Testis (tissue), 3 donors: Measurements from ENCODE around the gene NFATC3. TPM values are rescaled to one million over a fixed set of nuclear protein-coding genes. Genes with fewer than 3 reads are reported as not detected.
A peak's percentile ranks its signal among the peaks of the same experiment; 100 is the strongest.

Experiments
- DNase-seq: peaks from one replicate; pipeline ENCODE4 v3.0.0-alpha.2; 2019
- H3K27ac ChIP-seq, 2 donors: fragments of 200-600 bp; sonication (generic); one replicate each; pipeline ENCODE4 v1.5.1; 2019
- H3K27me3 ChIP-seq: fragments of 200-600 bp; sonication (generic); one replicate; pipeline ENCODE4 v1.5.1; 2019
- H3K36me3 ChIP-seq: fragments of 200-600 bp; sonication (generic); one replicate; pipeline ENCODE4 v1.5.1; 2017; ENCODE audit warnings: low read depth; ENCODE audit errors: missing control alignments
- H3K4me1 ChIP-seq: fragments of 200-600 bp; sonication (generic); one replicate; pipeline ENCODE4 v1.5.1; 2019
- H3K4me3 ChIP-seq, 2 donors: fragments of 200-600 bp; sonication (generic); one replicate each; pipeline ENCODE4 v1.5.1; 2017 to 2019
- H3K9me3 ChIP-seq: fragments of 200-600 bp; sonication (generic); one replicate; pipeline ENCODE4 v1.5.1; 2017
- POLR2A ChIP-seq: fragments of 450-650 bp; IDR thresholded peaks from one replicate; pipeline ENCODE4 v1.6.1; 2017; ENCODE audit warnings: antibody characterized with exemption, mild to moderate bottlenecking, moderate library complexity
- WGBS, 2 donors: methylation state at CpG; one replicate each; pipeline ENCODE4 v1.1.5; 2018; 5-methylcytosine and 5-hydroxymethylcytosine counted together
- intact Hi-C: fragments of 100-400 bp; cut with DNase I; formaldehyde crosslinking; loops from one replicate; pipeline ENCODE4 v1.15.1; 2023; ENCODE audit warnings: low total_unique reads
- polyA plus RNA-seq: library from polyadenylated mRNA; stranded (reverse); fragments of 350-450 nt; fragmentation: Illumina TruSeq; extraction: RNeasy Lipid Tissue Mini Kit (QIAGEN cat#74804); gene quantifications from one replicate; pipeline ENCODE4 v1.2.3, GENCODE V29; 2014; ENCODE audit warnings: low read depth, low replicate concordance; ENCODE audit not compliant: insufficient read depth
- total RNA-seq, 2 donors: library from RNA; depleted of rRNA; stranded (reverse); fragments of >200 nt; gene quantifications; one replicate each; pipeline ENCODE4 v1.2.3, GENCODE V29; 2016
- TF ChIP-seq, protein P1 (sequence below), 3 experiments: fragments of 450-650 bp in 2 of 3; fragments of 200-600 bp in 1 of 3; sonication (generic) in 1 of 3; IDR thresholded peaks; one replicate each; pipeline ENCODE4 v1.5.1; 2016 to 2019; ENCODE audit warnings: antibody characterized with exemption in 3 of 3, mild to moderate bottlenecking in 2 of 3, moderate library complexity in 1 of 3

The NFATC3 gene
- total and polyA plus RNA-seq, 3 donors from 2014 or later: 78.0 to 115 (median 94.7) TPM

DNA sequence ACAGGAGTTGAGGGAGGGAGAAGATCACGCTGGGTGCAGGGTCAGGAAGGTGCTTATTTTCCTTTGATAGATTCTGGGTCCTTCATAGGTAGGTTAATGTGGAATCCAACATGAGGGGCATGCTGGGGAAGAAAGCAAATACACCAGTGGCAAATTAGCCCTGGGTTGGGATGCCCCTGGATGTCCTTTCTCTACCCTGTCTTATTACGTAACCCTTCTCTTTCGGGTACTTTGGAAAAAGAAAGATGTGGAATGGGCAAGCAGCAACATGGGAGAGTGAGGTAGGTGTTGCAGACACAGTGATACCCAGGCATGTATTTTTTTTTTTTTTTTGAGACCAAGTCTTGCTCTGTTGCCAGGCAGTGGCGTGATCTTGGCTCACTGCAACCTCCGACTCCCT, 188.3 kb downstream of the NFATC3 start:
- H3K36me3 ChIP-seq: no peaks in the 10 kb centered on the region
- no peaks in the 10 kb centered on the region for H3K27me3 ChIP-seq
- no peak for DNase-seq
- intact Hi-C loops: no loop called here
- no peak for TF ChIP-seq POLR2A
- TF ChIP-seq, protein P1, sequence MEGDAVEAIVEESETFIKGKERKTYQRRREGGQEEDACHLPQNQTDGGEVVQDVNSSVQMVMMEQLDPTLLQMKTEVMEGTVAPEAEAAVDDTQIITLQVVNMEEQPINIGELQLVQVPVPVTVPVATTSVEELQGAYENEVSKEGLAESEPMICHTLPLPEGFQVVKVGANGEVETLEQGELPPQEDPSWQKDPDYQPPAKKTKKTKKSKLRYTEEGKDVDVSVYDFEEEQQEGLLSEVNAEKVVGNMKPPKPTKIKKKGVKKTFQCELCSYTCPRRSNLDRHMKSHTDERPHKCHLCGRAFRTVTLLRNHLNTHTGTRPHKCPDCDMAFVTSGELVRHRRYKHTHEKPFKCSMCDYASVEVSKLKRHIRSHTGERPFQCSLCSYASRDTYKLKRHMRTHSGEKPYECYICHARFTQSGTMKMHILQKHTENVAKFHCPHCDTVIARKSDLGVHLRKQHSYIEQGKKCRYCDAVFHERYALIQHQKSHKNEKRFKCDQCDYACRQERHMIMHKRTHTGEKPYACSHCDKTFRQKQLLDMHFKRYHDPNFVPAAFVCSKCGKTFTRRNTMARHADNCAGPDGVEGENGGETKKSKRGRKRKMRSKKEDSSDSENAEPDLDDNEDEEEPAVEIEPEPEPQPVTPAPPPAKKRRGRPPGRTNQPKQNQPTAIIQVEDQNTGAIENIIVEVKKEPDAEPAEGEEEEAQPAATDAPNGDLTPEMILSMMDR (IDR thresholded peaks at IDR 0.05): no peak
- H3K27ac ChIP-seq: peak overlapping the region in 1 of 2 donors; percentile 64
- no peaks in the 10 kb centered on the region for H3K9me3 ChIP-seq
- H3K4me3 ChIP-seq: no peak overlapping the region
- 89 to 91% methylated on average over 5 of the region's 5 CpGs for WGBS, 2 donors
- H3K4me1 ChIP-seq: peaks cover 43% of the 10 kb centered on the region

DNA sequence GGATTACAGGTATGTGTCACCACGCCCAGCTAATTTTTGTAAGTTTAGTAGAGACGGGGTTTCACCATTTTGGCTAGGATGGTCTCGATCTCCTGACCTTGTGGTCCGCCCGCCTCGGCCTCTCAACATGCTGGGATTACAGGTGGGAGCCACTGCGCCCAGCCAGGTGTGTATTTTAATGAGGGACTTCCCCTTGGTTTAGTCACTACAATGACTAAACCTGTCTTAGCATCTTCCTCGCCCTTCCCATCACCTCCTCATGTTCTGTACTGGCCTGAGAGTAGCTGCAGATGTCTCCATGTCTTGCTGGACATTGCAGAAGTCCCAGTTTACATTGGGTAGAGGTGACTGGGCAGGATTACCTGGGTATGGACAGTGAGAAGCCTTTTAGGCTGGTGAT, 188.7 kb downstream of the NFATC3 start:
- intact Hi-C loops: no loop called here
- no peak for DNase-seq
- H3K27me3 ChIP-seq: no peaks in the 10 kb centered on the region
- no peaks in the 10 kb centered on the region for H3K9me3 ChIP-seq
- no peaks in the 10 kb centered on the region for H3K36me3 ChIP-seq
- WGBS, 2 donors: 92 to 96% methylated on average over 7 to 8 of the region's 8 CpGs
- no peak overlapping the region for H3K27ac ChIP-seq
- peaks cover 43% of the 10 kb centered on the region for H3K4me1 ChIP-seq
- no peak overlapping the region for H3K4me3 ChIP-seq
- no peak for TF ChIP-seq POLR2A
- TF ChIP-seq, protein P1 (IDR thresholded peaks at IDR 0.05): no peak

DNA sequence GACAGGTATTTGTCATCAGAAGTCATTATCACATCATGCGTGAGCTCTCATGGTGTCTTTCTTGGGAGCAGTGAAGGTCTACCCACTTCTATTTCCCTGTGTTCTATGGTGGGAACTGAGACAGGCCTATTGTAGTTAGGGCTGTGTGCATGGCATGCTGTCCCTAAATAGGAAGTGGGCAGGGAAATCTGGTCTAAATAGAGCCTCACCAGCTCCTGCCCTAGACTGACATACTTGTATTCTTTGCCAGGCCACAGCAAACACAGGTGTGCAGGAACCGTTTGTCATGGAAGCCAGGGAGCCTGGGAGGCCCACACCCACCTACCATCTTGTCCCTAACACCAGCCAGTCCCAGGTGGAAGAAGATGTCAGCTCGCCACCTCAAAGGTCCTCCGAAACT, 189.3 kb downstream of the NFATC3 start:
- peaks cover 41% of the 10 kb centered on the region for H3K4me1 ChIP-seq
- WGBS, 2 donors: 90% methylated on average over 1 to 4 of the region's 4 CpGs
- no peak for TF ChIP-seq POLR2A
- TF ChIP-seq, protein P1 (IDR thresholded peaks at IDR 0.05): no peak
- no peak overlapping the region for H3K27ac ChIP-seq
- H3K9me3 ChIP-seq: no peaks in the 10 kb centered on the region
- H3K27me3 ChIP-seq: no peaks in the 10 kb centered on the region
- no peak for DNase-seq
- no peaks in the 10 kb centered on the region for H3K36me3 ChIP-seq
- intact Hi-C loops: no loop called here
- H3K4me3 ChIP-seq: no peak overlapping the region

DNA sequence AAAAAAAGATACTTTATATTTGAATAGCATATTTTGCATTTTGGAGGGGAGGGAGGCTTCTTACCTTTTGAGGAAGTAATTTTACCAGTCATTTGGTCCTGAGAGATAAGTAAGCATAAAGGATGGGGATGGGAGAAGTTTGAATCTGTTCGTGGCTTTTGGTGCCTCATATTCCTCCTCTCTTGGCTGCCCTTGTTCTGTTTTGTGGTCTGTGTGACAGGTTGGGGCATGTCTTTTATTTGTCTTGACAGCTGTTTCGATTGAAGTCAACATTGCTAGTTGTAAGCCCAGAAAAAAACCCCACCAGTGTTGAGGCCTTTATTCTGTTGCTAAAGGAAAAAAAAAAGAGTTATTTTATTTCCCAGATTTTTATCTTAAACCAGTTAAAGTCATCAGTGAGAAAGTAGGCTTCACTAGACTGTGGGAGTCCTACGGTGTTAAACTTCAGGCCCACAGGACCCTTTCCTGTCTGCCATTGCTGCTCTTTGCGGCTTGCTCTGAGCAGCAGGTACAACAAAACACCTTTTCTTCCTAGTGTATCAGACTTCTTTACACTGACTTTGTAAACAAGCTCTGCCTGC, 190.5 kb downstream of the NFATC3 start:
- Histone ChIP-seq H3K4me1 (peaks cover 35% of the 10 kb centered on the region), H3K27ac (peak overlapping the region in 1 of 2 donors; percentile 14), H3K4me3 (no peak overlapping the region), H3K9me3 (no peaks in the 10 kb centered on the region), H3K27me3 (no peaks in the 10 kb centered on the region), H3K36me3 (no peaks in the 10 kb centered on the region)
- TF ChIP-seq, protein P1 (IDR thresholded peaks at IDR 0.05): no peak
- no peak for TF ChIP-seq POLR2A
- intact Hi-C loops: no loop called here
- DNase-seq: no peak
- WGBS, 2 donors: 66 to 68% methylated on average over 4 of the region's 4 CpGs

DNA sequence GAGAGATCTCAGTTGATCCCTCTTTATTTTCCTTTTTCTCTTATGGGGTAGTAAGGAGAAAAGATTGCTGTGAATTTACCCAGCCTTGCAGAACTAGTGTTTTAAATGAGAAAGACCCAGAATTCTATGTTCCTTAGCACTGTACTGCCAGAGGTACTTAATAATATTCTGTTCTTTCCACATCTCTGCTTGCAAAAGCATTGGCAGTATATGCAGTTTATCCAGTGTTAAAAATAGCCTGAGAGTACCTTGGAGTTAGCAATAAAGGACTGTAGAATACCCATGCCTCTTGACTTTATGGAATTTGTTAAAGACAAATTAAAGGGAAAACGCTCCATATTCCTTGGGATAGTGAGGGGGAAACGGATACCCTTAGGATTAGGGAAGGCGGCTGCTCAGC, 191.1 kb downstream of the NFATC3 start:
- Histone ChIP-seq H3K4me3 (no peak overlapping the region), H3K27ac (peak overlapping the region in 1 of 2 donors; percentile 14), H3K36me3 (no peaks in the 10 kb centered on the region), H3K9me3 (no peaks in the 10 kb centered on the region), H3K27me3 (no peaks in the 10 kb centered on the region), H3K4me1 (peaks cover 30% of the 10 kb centered on the region)
- no peak for DNase-seq
- 48 to 56% methylated on average over 3 of the region's 3 CpGs for whole genome bisulfite sequencing, 2 donors
- intact Hi-C loops: no loop called here
- no peak for TF ChIP-seq POLR2A
- TF ChIP-seq, protein P1 (IDR thresholded peaks at IDR 0.05): no peak
